Measurements from ENCODE around the gene OR6V1. TPM values are rescaled to one million over a fixed set of nuclear protein-coding genes. Genes with fewer than 3 reads are reported as not detected.
"Not testable (repeated sequence)": the region's sequence is repeated elsewhere in the genome, so short reads cannot be mapped to it uniquely, and the experiment has no call there.

The OR6V1 gene
- total RNA-seq, 1 experiment from 2014 or later = not detected

DNA sequence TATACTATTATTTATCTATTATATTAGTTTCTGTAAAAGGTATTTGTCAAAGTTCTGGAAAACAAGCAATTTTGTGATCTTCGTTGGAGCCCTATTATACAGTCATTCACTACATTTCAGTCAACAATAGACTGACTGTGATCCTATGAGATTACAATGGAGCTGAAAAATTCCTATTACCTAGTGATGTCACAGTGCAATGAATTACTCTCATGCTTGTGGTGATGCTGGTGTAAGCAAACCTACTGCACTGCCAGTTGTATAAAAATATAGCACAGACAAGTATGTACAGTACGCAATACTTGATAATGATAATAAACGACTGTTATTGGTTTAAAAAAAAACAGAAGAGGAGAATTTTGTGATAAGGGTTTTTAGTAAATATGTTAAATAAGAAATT lies 21.4 kb downstream of the OR6V1 start:
- Histone ChIP-seq H3K27ac (ENCODE audit: low read depth, low read length, poor library complexity, severe bottlenecking) (no peak overlapping the region), H3K4me1 (ENCODE audit: insufficient read depth, low read length, poor library complexity, severe bottlenecking) (no peaks in the 10 kb centered on the region)
- POLR2A ChIA-PET (ENCODE audit: low non-redundant PET) = no interaction called here

GRCh38 chr7:143074141-143074540 lies 22.0 kb downstream of the OR6V1 start:
- Histone ChIP-seq H3K4me1 (ENCODE audit: insufficient read depth, low read length, poor library complexity, severe bottlenecking) (no peaks in the 10 kb centered on the region), H3K4me3 (ENCODE audit: low read depth, low read length, poor library complexity, severe bottlenecking) (no peak overlapping the region), H3K36me3 (ENCODE audit: insufficient read depth, low read length, poor library complexity, severe bottlenecking) (no peaks in the 10 kb centered on the region), H3K27me3 (replicated peaks; ENCODE audit: insufficient read depth, low read depth, low read length, poor library complexity) (no peaks in the 10 kb centered on the region), H3K27ac (ENCODE audit: low read depth, low read length, poor library complexity, severe bottlenecking) (no peak overlapping the region), H3K9me3 (ENCODE audit: low read depth, low read length, poor library complexity, severe bottlenecking) (no peaks in the 10 kb centered on the region)
- CTCF ChIA-PET = no interaction called here
- intact Hi-C loops (cut with micrococcal nuclease; ENCODE audit: unreplicated experiment) = no loop called here
- BruUV-seq (replicated peaks) = no TSS peak
- TF ChIP-seq, protein P1, sequence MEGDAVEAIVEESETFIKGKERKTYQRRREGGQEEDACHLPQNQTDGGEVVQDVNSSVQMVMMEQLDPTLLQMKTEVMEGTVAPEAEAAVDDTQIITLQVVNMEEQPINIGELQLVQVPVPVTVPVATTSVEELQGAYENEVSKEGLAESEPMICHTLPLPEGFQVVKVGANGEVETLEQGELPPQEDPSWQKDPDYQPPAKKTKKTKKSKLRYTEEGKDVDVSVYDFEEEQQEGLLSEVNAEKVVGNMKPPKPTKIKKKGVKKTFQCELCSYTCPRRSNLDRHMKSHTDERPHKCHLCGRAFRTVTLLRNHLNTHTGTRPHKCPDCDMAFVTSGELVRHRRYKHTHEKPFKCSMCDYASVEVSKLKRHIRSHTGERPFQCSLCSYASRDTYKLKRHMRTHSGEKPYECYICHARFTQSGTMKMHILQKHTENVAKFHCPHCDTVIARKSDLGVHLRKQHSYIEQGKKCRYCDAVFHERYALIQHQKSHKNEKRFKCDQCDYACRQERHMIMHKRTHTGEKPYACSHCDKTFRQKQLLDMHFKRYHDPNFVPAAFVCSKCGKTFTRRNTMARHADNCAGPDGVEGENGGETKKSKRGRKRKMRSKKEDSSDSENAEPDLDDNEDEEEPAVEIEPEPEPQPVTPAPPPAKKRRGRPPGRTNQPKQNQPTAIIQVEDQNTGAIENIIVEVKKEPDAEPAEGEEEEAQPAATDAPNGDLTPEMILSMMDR (conservative IDR thresholded peaks at IDR 0.05; ENCODE audit: low read depth, low read length) = no peak
- no peak for TF ChIP-seq EZH2 (IDR thresholded peaks at IDR 0.05; ENCODE audit: borderline replicate concordance, low read depth, low read length, poor library complexity, severe bottlenecking)
- POLR2A ChIA-PET (ENCODE audit: low non-redundant PET) = no interaction called here
- no peak for DNase-seq (ENCODE audit: low spot score)

More for the DNA sequence above, 21.4 kb downstream of the OR6V1 start:
- BruUV-seq (replicated peaks) = no TSS peak
- no peak overlapping the region for H3K4me3 ChIP-seq (ENCODE audit: low read depth, low read length, poor library complexity, severe bottlenecking)
- TF ChIP-seq, protein P1 (conservative IDR thresholded peaks at IDR 0.05; ENCODE audit: low read depth, low read length) = no peak
- no peak for TF ChIP-seq EZH2 (IDR thresholded peaks at IDR 0.05; ENCODE audit: borderline replicate concordance, low read depth, low read length, poor library complexity, severe bottlenecking)
- H3K36me3 ChIP-seq (ENCODE audit: insufficient read depth, low read length, poor library complexity, severe bottlenecking) = no peaks in the 10 kb centered on the region
- intact Hi-C loops (cut with micrococcal nuclease; ENCODE audit: unreplicated experiment) = no loop called here
- no peaks in the 10 kb centered on the region for H3K27me3 ChIP-seq (replicated peaks; ENCODE audit: insufficient read depth, low read depth, low read length, poor library complexity)
- no peak for DNase-seq (ENCODE audit: low spot score)
- no peaks in the 10 kb centered on the region for H3K9me3 ChIP-seq (ENCODE audit: low read depth, low read length, poor library complexity, severe bottlenecking)
- CTCF ChIA-PET = no interaction called here

DNA sequence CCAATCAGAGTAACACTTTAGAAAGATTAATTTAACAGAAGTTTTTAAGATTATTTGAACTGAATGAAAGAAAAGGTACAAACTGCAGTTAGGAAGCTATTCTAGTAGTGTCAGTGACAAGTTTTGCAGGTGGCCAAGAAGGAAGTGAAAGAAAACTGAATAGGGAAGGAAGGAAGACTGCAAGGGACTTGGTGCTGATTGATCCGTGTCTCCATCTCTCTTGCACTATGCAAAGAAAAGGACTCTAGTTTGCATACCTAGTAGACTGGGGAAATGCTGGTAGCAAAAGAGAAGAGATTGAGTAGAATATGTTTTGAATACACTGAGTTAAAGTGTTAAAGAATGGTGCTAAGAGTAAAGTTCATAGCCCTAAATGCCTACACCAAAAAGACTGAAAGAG lies 33.0 kb downstream of the OR6V1 start:
- intact Hi-C loops (cut with micrococcal nuclease; ENCODE audit: unreplicated experiment) = no loop called here
- no TSS peak for BruUV-seq (replicated peaks)
- ChIA-PET POLR2A (ENCODE audit: low non-redundant PET) (no interaction called here), CTCF (no interaction called here)
- Histone ChIP-seq H3K4me3 (ENCODE audit: low read depth, low read length, poor library complexity, severe bottlenecking) (no peak overlapping the region), H3K36me3 (ENCODE audit: insufficient read depth, low read length, poor library complexity, severe bottlenecking) (no peaks in the 10 kb centered on the region), H3K9me3 (ENCODE audit: low read depth, low read length, poor library complexity, severe bottlenecking) (no peaks in the 10 kb centered on the region), H3K27ac (ENCODE audit: low read depth, low read length, poor library complexity, severe bottlenecking) (no peak overlapping the region), H3K4me1 (ENCODE audit: insufficient read depth, low read length, poor library complexity, severe bottlenecking) (no peaks in the 10 kb centered on the region), H3K27me3 (replicated peaks; ENCODE audit: insufficient read depth, low read depth, low read length, poor library complexity) (no peaks in the 10 kb centered on the region)
- TF ChIP-seq EZH2 (IDR thresholded peaks at IDR 0.05; ENCODE audit: borderline replicate concordance, low read depth, low read length, poor library complexity, severe bottlenecking) = no peak
- TF ChIP-seq, protein P1 (conservative IDR thresholded peaks at IDR 0.05; ENCODE audit: low read depth, low read length) = no peak
- DNase-seq (ENCODE audit: low spot score) = no peak

DNA sequence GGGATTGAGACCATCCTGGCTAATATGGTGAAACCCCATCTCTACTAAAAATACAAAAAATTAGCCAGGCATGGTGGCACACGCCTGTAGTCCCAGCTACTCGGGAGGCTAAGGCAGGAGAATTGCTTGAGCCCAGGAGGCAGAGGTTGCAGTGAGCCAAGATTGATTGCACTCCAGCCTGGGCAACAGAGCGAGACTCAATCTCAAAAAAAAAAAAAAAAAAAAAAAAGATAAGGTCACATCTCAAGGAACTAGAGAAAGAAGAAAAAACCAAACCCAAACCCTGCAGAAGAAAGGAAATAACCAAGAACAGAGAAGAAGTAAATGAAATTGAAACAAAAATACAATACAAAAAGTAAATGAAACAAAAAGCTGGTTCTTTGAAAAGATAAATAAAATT lies 33.5 kb downstream of the OR6V1 start:
- H3K4me1 ChIP-seq (ENCODE audit: insufficient read depth, low read length, poor library complexity, severe bottlenecking); H3K36me3 ChIP-seq (ENCODE audit: insufficient read depth, low read length, poor library complexity, severe bottlenecking); H3K9me3 ChIP-seq (ENCODE audit: low read depth, low read length, poor library complexity, severe bottlenecking); H3K27me3 ChIP-seq (replicated peaks; ENCODE audit: insufficient read depth, low read depth, low read length, poor library complexity); intact Hi-C loops (cut with micrococcal nuclease; ENCODE audit: unreplicated experiment); CTCF ChIA-PET; BruUV-seq (replicated peaks); H3K27ac ChIP-seq (ENCODE audit: low read depth, low read length, poor library complexity, severe bottlenecking); H3K4me3 ChIP-seq (ENCODE audit: low read depth, low read length, poor library complexity, severe bottlenecking); DNase-seq (ENCODE audit: low spot score); POLR2A ChIA-PET (ENCODE audit: low non-redundant PET): not testable (repeated sequence)

- BruUV-seq (replicated peaks); DNase-seq (ENCODE audit: low spot score); H3K27ac ChIP-seq (ENCODE audit: low read depth, low read length, poor library complexity, severe bottlenecking); CTCF ChIA-PET; H3K36me3 ChIP-seq (ENCODE audit: insufficient read depth, low read length, poor library complexity, severe bottlenecking); H3K4me3 ChIP-seq (ENCODE audit: low read depth, low read length, poor library complexity, severe bottlenecking); H3K9me3 ChIP-seq (ENCODE audit: low read depth, low read length, poor library complexity, severe bottlenecking); H3K27me3 ChIP-seq (replicated peaks; ENCODE audit: insufficient read depth, low read depth, low read length, poor library complexity); H3K4me1 ChIP-seq (ENCODE audit: insufficient read depth, low read length, poor library complexity, severe bottlenecking); POLR2A ChIA-PET (ENCODE audit: low non-redundant PET); intact Hi-C loops (cut with micrococcal nuclease; ENCODE audit: unreplicated experiment): not testable (repeated sequence)
Measured at GRCh38 chr7:143088549-143089231, 36.5 kb downstream of the OR6V1 start.

All from A673 (cell line).